ENCODE measurements around the gene MED1. TPM values are rescaled to one million over a fixed set of nuclear protein-coding genes. Genes with fewer than 3 reads are reported as not detected.
"Not testable (repeated sequence)": the region's sequence is repeated elsewhere in the genome, so short reads cannot be mapped to it uniquely, and the experiment has no call there.

The MED1 gene
- total RNA-seq, 1 donor from 2014 or later = 39.2 TPM

GRCh38 chr17:39447561-39447960 is 3.5 kb downstream of the MED1 start:
- H3K27ac Mint-ChIP-seq (ENCODE audit: unreplicated experiment) = no peak overlapping the region
- H3K27me3 Mint-ChIP-seq (ENCODE audit: low read depth) = no peaks in the 10 kb centered on the region
- peaks cover 15% of the 10 kb centered on the region for H3K4me1 Mint-ChIP-seq (ENCODE audit: low read depth)
- no peaks in the 10 kb centered on the region for H3K9me3 Mint-ChIP-seq (ENCODE audit: low read depth)
- H3K36me3 Mint-ChIP-seq (ENCODE audit: low read depth) = peaks cover 13% of the 10 kb centered on the region
- TF ChIP-seq CTCF (IDR thresholded peaks at IDR 0.05) = no peak
- no peak for DNase-seq (ENCODE audit: low spot score)
- no peak overlapping the region for H3K4me3 Mint-ChIP-seq (ENCODE audit: unreplicated experiment)

- Mint-ChIP-seq H3K4me1 (ENCODE audit: low read depth) (no peaks in the 10 kb centered on the region), H3K36me3 (ENCODE audit: low read depth) (peaks cover 31% of the 10 kb centered on the region), H3K27ac (ENCODE audit: unreplicated experiment) (no peak overlapping the region), H3K27me3 (ENCODE audit: low read depth) (no peaks in the 10 kb centered on the region), H3K9me3 (ENCODE audit: low read depth) (no peaks in the 10 kb centered on the region), H3K4me3 (ENCODE audit: unreplicated experiment) (no peak overlapping the region)
- no peak for DNase-seq (ENCODE audit: low spot score)
- TF ChIP-seq CTCF (IDR thresholded peaks at IDR 0.05) = no peak
Measured at GRCh38 chr17:39443326-39443725, 7.7 kb downstream of the MED1 start.

GRCh38 chr17:39439868-39440267 is 11.2 kb downstream of the MED1 start:
- not testable (repeated sequence) for H3K4me1 Mint-ChIP-seq (ENCODE audit: low read depth); H3K4me3 Mint-ChIP-seq (ENCODE audit: unreplicated experiment); H3K9me3 Mint-ChIP-seq (ENCODE audit: low read depth); H3K27me3 Mint-ChIP-seq (ENCODE audit: low read depth); DNase-seq (ENCODE audit: low spot score)
- H3K27ac Mint-ChIP-seq (ENCODE audit: unreplicated experiment) = peak overlapping the region; percentile 20
- H3K36me3 Mint-ChIP-seq (ENCODE audit: low read depth) = peaks cover 29% of the 10 kb centered on the region

GRCh38 chr17:39429600-39429999 is 21.5 kb downstream of the MED1 start:
- H3K27ac Mint-ChIP-seq (ENCODE audit: unreplicated experiment) = no peak overlapping the region
- DNase-seq (ENCODE audit: low spot score) = peak; percentile 13
- peaks cover 22% of the 10 kb centered on the region for H3K36me3 Mint-ChIP-seq (ENCODE audit: low read depth)
- no peaks in the 10 kb centered on the region for H3K27me3 Mint-ChIP-seq (ENCODE audit: low read depth)
- TF ChIP-seq CTCF (IDR thresholded peaks at IDR 0.05) = no peak
- no peaks in the 10 kb centered on the region for H3K4me1 Mint-ChIP-seq (ENCODE audit: low read depth)
- no peaks in the 10 kb centered on the region for H3K9me3 Mint-ChIP-seq (ENCODE audit: low read depth)
- H3K4me3 Mint-ChIP-seq (ENCODE audit: unreplicated experiment) = no peak overlapping the region

- Mint-ChIP-seq H3K9me3 (ENCODE audit: low read depth) (no peaks in the 10 kb centered on the region), H3K36me3 (ENCODE audit: low read depth) (peaks cover 23% of the 10 kb centered on the region)
Measured at GRCh38 chr17:39416141-39416540, 34.9 kb downstream of the MED1 start.

More at GRCh38 chr17:39416141-39416540, 34.9 kb downstream of the MED1 start:
- no peak for DNase-seq (ENCODE audit: low spot score)
- no peaks in the 10 kb centered on the region for H3K4me1 Mint-ChIP-seq (ENCODE audit: low read depth)
- H3K4me3 Mint-ChIP-seq (ENCODE audit: unreplicated experiment) = no peak overlapping the region
- no peak for TF ChIP-seq CTCF (IDR thresholded peaks at IDR 0.05)
- H3K27ac Mint-ChIP-seq (ENCODE audit: unreplicated experiment) = no peak overlapping the region
- no peaks in the 10 kb centered on the region for H3K27me3 Mint-ChIP-seq (ENCODE audit: low read depth)
